Stimulated activated CD4-positive, alpha-beta T cell treated with anti-CD3 and anti-CD28 coated beads, Interleukin-4, amount 100 ng/mL, for 1 hour (primary cell): ENCODE data around the gene FOXP1.
"Not testable (repeated sequence)": the region's sequence is repeated elsewhere in the genome, so short reads cannot be mapped to it uniquely, and the experiment has no call there.

Experiments used
- DNase-seq: peaks from one replicate; pipeline ENCODE4 v3.0.0-alpha.2; 2020

FOXP1 gene

GRCh38 chr3:71360764-71361163, 222.8 kb downstream of the FOXP1 start:
- DNase-seq, result no peak

- DNase-seq, result no peak
Measured at GRCh38 chr3:71360180-71360579, 223.3 kb downstream of the FOXP1 start.

- no peak for DNase-seq
Measured at GRCh38 chr3:71358243-71358642, 225.3 kb downstream of the FOXP1 start.

GRCh38 chr3:71356265-71356664, 227.3 kb downstream of the FOXP1 start:
- no peak for DNase-seq

GRCh38 chr3:71355862-71356261, 227.7 kb downstream of the FOXP1 start:
- peak; percentile 35 for DNase-seq

- DNase-seq, result no peak
Measured at GRCh38 chr3:71355037-71355436, 228.5 kb downstream of the FOXP1 start.

GRCh38 chr3:71351403-71352149, 232.0 kb downstream of the FOXP1 start:
- DNase-seq, result no peak

- DNase-seq, result no peak
Measured at GRCh38 chr3:71350998-71351397, 232.5 kb downstream of the FOXP1 start.

- no peak for DNase-seq
Measured at GRCh38 chr3:71348831-71349230, 234.7 kb downstream of the FOXP1 start.

- DNase-seq, result no peak
Measured at GRCh38 chr3:71348001-71348632, 235.4 kb downstream of the FOXP1 start.

- DNase-seq, result no peak
Measured at GRCh38 chr3:71346061-71346460, 237.5 kb downstream of the FOXP1 start.

- DNase-seq, result no peak
Measured at GRCh38 chr3:71345429-71346040, 238.0 kb downstream of the FOXP1 start.

- DNase-seq, result no peak
Measured at GRCh38 chr3:71341721-71342120, 241.8 kb downstream of the FOXP1 start.

GRCh38 chr3:71339049-71339448, 244.5 kb downstream of the FOXP1 start:
- no peak for DNase-seq

GRCh38 chr3:71332813-71333212, 250.7 kb downstream of the FOXP1 start:
- DNase-seq, result no peak

GRCh38 chr3:71330909-71331308, 252.6 kb downstream of the FOXP1 start:
- DNase-seq, result no peak

GRCh38 chr3:71330505-71330904, 253.0 kb downstream of the FOXP1 start:
- DNase-seq, result no peak

- no peak for DNase-seq
Measured at GRCh38 chr3:71329817-71330216, 253.7 kb downstream of the FOXP1 start.

GRCh38 chr3:71328926-71329325, 254.6 kb downstream of the FOXP1 start:
- DNase-seq, result no peak

GRCh38 chr3:71327936-71328335, 255.6 kb downstream of the FOXP1 start:
- no peak for DNase-seq

- DNase-seq, result no peak
Measured at GRCh38 chr3:71325715-71326114, 257.8 kb downstream of the FOXP1 start.

- DNase-seq, result not testable (repeated sequence)
Measured at GRCh38 chr3:71324224-71324623, 259.3 kb downstream of the FOXP1 start.

- no peak for DNase-seq
Measured at GRCh38 chr3:71323558-71323957, 260.0 kb downstream of the FOXP1 start.

GRCh38 chr3:71322154-71322553, 261.4 kb downstream of the FOXP1 start:
- no peak for DNase-seq
